Measurements from ENCODE around the gene RALGAPB. TPM values are rescaled to one million over a fixed set of nuclear protein-coding genes. Genes with fewer than 3 reads are reported as not detected.

RALGAPB gene
- total RNA-seq, 1 donor from 2014 or later = 48.4 TPM

- DNase-seq = no peak
These were observed 143.8 kb downstream of the RALGAPB start for GRCh38 chr20:38616457-38616856.

- DNase-seq = no peak
These were observed 144.6 kb downstream of the RALGAPB start for GRCh38 chr20:38617011-38617829.

- no peak for DNase-seq
These were observed 145.2 kb downstream of the RALGAPB start for GRCh38 chr20:38617830-38618196.

GRCh38 chr20:38620441-38620840 is 147.8 kb downstream of the RALGAPB start:
- no peak for DNase-seq

GRCh38 chr20:38623061-38623460 is 150.4 kb downstream of the RALGAPB start:
- no peak for DNase-seq

GRCh38 chr20:38624084-38624483 is 151.4 kb downstream of the RALGAPB start:
- DNase-seq = no peak

GRCh38 chr20:38625896-38626295 is 153.3 kb downstream of the RALGAPB start:
- no peak for DNase-seq

- no peak for DNase-seq
These were observed 154.4 kb downstream of the RALGAPB start for GRCh38 chr20:38626921-38627659.

Small RNA genes within 50 kb of the gene (small RNA-seq; reads per million reads assigned to genes)
- gene MIR548O2 (not detected), gene RF00056 (not detected), gene SNORA60 (20.8 reads per million, percentile 94 among the genes with 10 or more reads in this experiment), gene SNORA71A (3.3 reads per million, percentile 87 among the genes with 10 or more reads in this experiment), gene SNORA71B (11.1 reads per million, percentile 92 among the genes with 10 or more reads in this experiment), gene SNORA71C (0.41 reads per million, percentile 37 among the genes with 10 or more reads in this experiment), gene SNORA71D (110 reads per million, percentile 96 among the genes with 10 or more reads in this experiment), gene SNORA71E (not detected)

Other genes starting within 250 kb of the RALGAPB start
- gene KIAA1755, start 212.1 kb upstream of the RALGAPB start, total RNA-seq = 0.94 TPM
- not detected for gene BPI, start 168.7 kb upstream of the RALGAPB start, total RNA-seq
- gene LBP, start 126.4 kb upstream of the RALGAPB start, total RNA-seq = 0.47 TPM
- gene SNHG17, start 37.5 kb upstream of the RALGAPB start, total RNA-seq = 2.8 TPM
- gene ADIG, start 108.4 kb downstream of the RALGAPB start, total RNA-seq = not detected
- not detected for gene ARHGAP40, start 129.0 kb downstream of the RALGAPB start, total RNA-seq